H9 (cell line): ENCODE data around the gene A1CF. TPM values are rescaled to one million over a fixed set of nuclear protein-coding genes. Genes with fewer than 3 reads are reported as not detected.

ENCODE experiments used
- DNase-seq: peaks from one replicate; pipeline ENCODE4 v3.0.0-alpha.2; 2017
- H2AFZ ChIP-seq: one replicate; pipeline ENCODE4 v1.6.1; 2013; ENCODE audit warnings: mild to moderate bottlenecking, low read length, control low read depth, moderate library complexity
- H2AK5ac ChIP-seq: 2 replicates; pipeline ENCODE4 v1.6.1; 2013; ENCODE audit warnings: low read length, control low read depth, mixed read lengths; ENCODE audit not compliant: insufficient read length
- H2BK120ac ChIP-seq: one replicate; pipeline ENCODE4 v1.6.1; 2013; ENCODE audit warnings: low read depth, mild to moderate bottlenecking, low read length, control low read depth, inconsistent platforms; ENCODE audit not compliant: poor library complexity, severe bottlenecking
- H2BK12ac ChIP-seq: 2 replicates; pipeline ENCODE4 v1.6.1; 2013; ENCODE audit warnings: low read length, control low read depth, mixed read lengths, low read depth; ENCODE audit not compliant: insufficient read length
- H2BK15ac ChIP-seq: 2 replicates; pipeline ENCODE4 v1.6.1; 2013; ENCODE audit warnings: low read depth, low read length, control low read depth
- H2BK20ac ChIP-seq: one replicate; pipeline ENCODE4 v1.6.1; 2013; ENCODE audit warnings: low read depth, mild to moderate bottlenecking, low read length, control low read depth, inconsistent platforms; ENCODE audit not compliant: poor library complexity, severe bottlenecking
- H2BK5ac ChIP-seq: 2 replicates; pipeline ENCODE4 v1.6.1; 2013; ENCODE audit warnings: low read length, control low read depth, mixed read lengths; ENCODE audit not compliant: insufficient read length
- H3K14ac ChIP-seq: 2 replicates; pipeline ENCODE4 v1.6.1; 2013; ENCODE audit warnings: low read length, control low read depth; ENCODE audit not compliant: insufficient read depth
- H3K18ac ChIP-seq: 2 replicates; pipeline ENCODE4 v1.6.1; 2013; ENCODE audit warnings: low read depth, mild to moderate bottlenecking, mixed read lengths, low read length, control low read depth; ENCODE audit not compliant: insufficient read length
- H3K23ac ChIP-seq: 2 replicates; pipeline ENCODE4 v1.6.1; 2013; ENCODE audit warnings: low read length, control low read depth, mixed read lengths, low read depth; ENCODE audit not compliant: insufficient read length
- H3K23me2 ChIP-seq: 2 replicates; pipeline ENCODE4 v1.6.1; 2013; ENCODE audit warnings: low read depth, mild to moderate bottlenecking, mixed read lengths, low read length, control low read depth; ENCODE audit not compliant: insufficient read length, poor library complexity, severe bottlenecking
- H3K27ac ChIP-seq: 2 replicates; pipeline ENCODE4 v1.5.1; 2013; ENCODE audit warnings: low read length, control low read depth, mixed read lengths, low read depth; ENCODE audit not compliant: insufficient read length
- H3K27me3 ChIP-seq: 2 replicates; pipeline ENCODE4 v1.6.1; 2013; ENCODE audit warnings: low read length, control low read depth, inconsistent platforms; ENCODE audit not compliant: insufficient read depth
- H3K4ac ChIP-seq: 2 replicates; pipeline ENCODE4 v1.6.1; 2013; ENCODE audit warnings: low read depth, mild to moderate bottlenecking, control low read depth, inconsistent platforms, low read length, moderate library complexity
- H3K4me1 ChIP-seq: 2 replicates; pipeline ENCODE4 v1.6.1; 2013; ENCODE audit warnings: low read length, control low read depth, inconsistent platforms; ENCODE audit not compliant: insufficient read depth
- H3K4me2 ChIP-seq: 2 replicates; pipeline ENCODE4 v1.6.1; 2013; ENCODE audit warnings: low read length, control low read depth, mixed read lengths; ENCODE audit not compliant: insufficient read length, insufficient read depth
- H3K56ac ChIP-seq: 2 replicates; pipeline ENCODE4 v1.6.1; 2013; ENCODE audit warnings: low read depth, mild to moderate bottlenecking, mixed read lengths, low read length, control low read depth; ENCODE audit not compliant: insufficient read length
- H3K79me1 ChIP-seq: 2 replicates; pipeline ENCODE4 v1.6.1; 2013; ENCODE audit warnings: low read depth, mild to moderate bottlenecking, moderate library complexity, low read length, control low read depth, inconsistent platforms; ENCODE audit not compliant: insufficient read depth, poor library complexity, severe bottlenecking
- H3K79me2 ChIP-seq: 2 replicates; pipeline ENCODE4 v1.6.1; 2013; ENCODE audit warnings: low read length, control low read depth, inconsistent platforms; ENCODE audit not compliant: insufficient read depth
- H3K9ac ChIP-seq: 2 replicates; pipeline ENCODE4 v1.6.1; 2013; ENCODE audit warnings: low read length, control low read depth, mixed read lengths; ENCODE audit not compliant: insufficient read length; ENCODE audit errors: extremely low read depth
- H3K9me3 ChIP-seq: one replicate; pipeline ENCODE4 v1.6.1; 2013; ENCODE audit warnings: low read depth, low read length, inconsistent platforms; ENCODE audit not compliant: control insufficient read depth
- H3T11ph ChIP-seq: one replicate; pipeline ENCODE4 v1.6.1; 2013; ENCODE audit warnings: mild to moderate bottlenecking, low read length, control low read depth, inconsistent platforms
- H4K20me1 ChIP-seq: one replicate; pipeline ENCODE4 v1.6.1; 2013; ENCODE audit not compliant: control insufficient read depth, insufficient read length, insufficient read depth
- H4K5ac ChIP-seq: 2 replicates; pipeline ENCODE4 v1.6.1; 2013; ENCODE audit warnings: low read depth, mild to moderate bottlenecking, mixed read lengths, low read length, control low read depth; ENCODE audit not compliant: insufficient read length
- H4K8ac ChIP-seq: replicated peaks from 2 replicates; pipeline ENCODE4 v1.6.1; 2013; ENCODE audit warnings: low read length, control low read depth, mixed read lengths, low read depth; ENCODE audit not compliant: insufficient read length
- H4K91ac ChIP-seq: 2 replicates; pipeline ENCODE4 v1.6.1; 2013; ENCODE audit warnings: low read depth, mild to moderate bottlenecking, moderate library complexity, mixed read lengths, low read length, control low read depth; ENCODE audit not compliant: insufficient read length
- H3K27ac Mint-ChIP-seq, 3 experiments: 2 replicates in 2 of 3; 3 replicates in 1 of 3; pipeline ENCODE4 v1.8.0; 2020 to 2021; ENCODE audit warnings: mixed read lengths in 3 of 3, mild to moderate bottlenecking in 1 of 3, moderate library complexity in 1 of 3
- H3K27me3 Mint-ChIP-seq: 2 replicates; pipeline ENCODE4 v1.8.0; 2021; ENCODE audit warnings: low read depth, mild to moderate bottlenecking, moderate library complexity, mixed read lengths
- H3K36me3 Mint-ChIP-seq, 3 experiments: 2 replicates in 2 of 3; 3 replicates in 1 of 3; pipeline ENCODE4 v1.8.0; 2020 to 2021; ENCODE audit warnings: low read depth in 3 of 3, mixed read lengths in 3 of 3; ENCODE audit not compliant: insufficient read depth in 1 of 3
- H3K4me1 Mint-ChIP-seq, 2 experiments: 2 replicates each; pipeline ENCODE4 v1.8.0; 2020; ENCODE audit warnings: mixed read lengths in 2 of 2
- H3K4me3 Mint-ChIP-seq, 2 experiments: 2 replicates in 1 of 2; 3 replicates in 1 of 2; pipeline ENCODE4 v1.8.0; 2020 to 2021; ENCODE audit warnings: mild to moderate bottlenecking in 2 of 2, mixed read lengths in 2 of 2, moderate library complexity in 1 of 2
- H3K9me3 Mint-ChIP-seq, 2 experiments: 2 replicates in 1 of 2; 3 replicates in 1 of 2; pipeline ENCODE4 v1.8.0; 2020; ENCODE audit warnings: mild to moderate bottlenecking in 2 of 2, mixed read lengths in 2 of 2, moderate library complexity in 1 of 2
- CTCF ChIP-seq: fragments of 200-600 bp; sonication (generic); conservative IDR thresholded peaks from 3 replicates; pipeline ENCODE4 v1.8.0; 2021; ENCODE audit warnings: antibody characterized with exemption, mild to moderate bottlenecking
- WGBS: extraction: QIAGEN DNeasy Blood & Tissue Kit; methylation state at CpG from one replicate; pipeline ENCODE4 v1.1.7; 2013; ENCODE audit warnings: missing lambda C conversion rate, low lambda C conversion rate, mixed read lengths; ENCODE audit not compliant: insufficient read length; ENCODE audit errors: extremely low coverage; 5-methylcytosine and 5-hydroxymethylcytosine counted together
- total RNA-seq: library from RNA; stranded (reverse); gene quantifications from 2 replicates; pipeline ENCODE4 v1.2.1, GENCODE V29; 2021

The A1CF gene
- total RNA-seq, 1 experiment from 2014 or later: not detected

GRCh38 chr10:50883629-50884028, 1.8 kb downstream of the A1CF start:
- Histone ChIP-seq H3K9me3 (no peaks in the 10 kb centered on the region), H3K4me1 (no peaks in the 10 kb centered on the region), H3K4me2 (no peak overlapping the region), H3K27ac (no peak overlapping the region), H4K5ac (no peak overlapping the region), H3K23me2 (no peaks in the 10 kb centered on the region), H2AFZ (no peak overlapping the region), H2BK15ac (no peak overlapping the region), H3K18ac (no peak overlapping the region), H3K23ac (no peak overlapping the region), H3K9ac (no peak overlapping the region), H4K91ac (no peak overlapping the region), H2BK120ac (no peak overlapping the region), H3K27me3 (no peaks in the 10 kb centered on the region), H2BK12ac (no peak overlapping the region), H4K8ac (no peak overlapping the region), H3T11ph (no peak overlapping the region), H3K56ac (no peak overlapping the region), H2BK20ac (no peak overlapping the region), H2BK5ac (no peak overlapping the region), H4K20me1 (no peaks in the 10 kb centered on the region), H3K14ac (no peak overlapping the region), H3K4ac (no peak overlapping the region), H2AK5ac (no peak overlapping the region), H3K79me2 (no peaks in the 10 kb centered on the region), H3K79me1 (no peaks in the 10 kb centered on the region)
- no peak overlapping the region; a peak in 1 of 5 replicates for H3K4me3 Mint-ChIP-seq
- peaks cover 0 to 2% of the 10 kb centered on the region in 2 experiments; a peak in 1 of 4 replicates for H3K4me1 Mint-ChIP-seq
- H3K9me3 Mint-ChIP-seq: no peaks in the 10 kb centered on the region
- no peak for DNase-seq
- no peaks in the 10 kb centered on the region for H3K36me3 Mint-ChIP-seq
- no peak for TF ChIP-seq CTCF
- no CpG with 5 or more reads among the region's 5 CpGs for WGBS
- H3K27me3 Mint-ChIP-seq: no peaks in the 10 kb centered on the region
- H3K27ac Mint-ChIP-seq: no peak overlapping the region
